HG02610 (cell line): ENCODE results near the gene NAIF1.
A peak's percentile ranks its signal among the peaks of the same experiment; 100 is the strongest.
"Not testable (repeated sequence)": the region's sequence is repeated elsewhere in the genome, so short reads cannot be mapped to it uniquely, and the experiment has no call there.

ENCODE experiments used
- ATAC-seq: cut with Tn5 transposase; IDR thresholded peaks from one replicate; pipeline ENCODE4 v1.9.1; 2021; ENCODE audit warnings: mild to moderate bottlenecking, moderate library complexity; ENCODE audit not compliant: unreplicated experiment

Gene NAIF1

DNA sequence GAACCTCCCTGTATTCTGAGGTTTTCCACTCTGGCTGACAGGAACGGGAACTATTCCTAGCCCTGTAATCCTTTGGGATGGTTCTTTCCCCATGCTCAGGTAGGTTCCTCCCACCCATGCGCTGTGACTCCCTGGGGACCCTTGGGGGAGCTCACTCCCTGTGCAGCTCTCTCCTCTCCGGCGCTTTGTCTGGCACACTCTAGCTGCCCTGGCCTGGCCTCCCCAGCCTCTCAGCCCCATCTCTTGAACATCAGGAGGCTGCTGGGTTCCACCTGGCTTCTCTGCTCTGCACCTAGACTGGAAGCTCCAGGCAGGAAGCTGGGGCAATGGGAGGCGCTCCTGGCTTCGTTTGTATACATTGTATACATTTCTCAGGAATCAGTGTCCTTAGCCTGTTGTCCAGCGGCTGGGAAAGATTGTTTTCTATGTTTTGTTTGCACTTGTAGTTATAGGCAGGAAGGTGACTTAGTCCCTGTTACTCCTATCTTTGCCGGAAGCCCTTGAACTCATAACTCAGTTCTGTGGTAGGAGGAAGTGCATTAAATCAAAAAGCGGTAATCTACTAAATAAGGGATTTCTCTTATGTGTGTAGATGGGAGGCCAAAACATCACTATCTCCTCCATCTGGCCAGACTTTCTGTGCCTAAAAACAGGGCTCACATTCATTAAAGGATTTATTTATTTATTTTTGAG is 21.3 kb upstream of the NAIF1 start:
- ATAC-seq, result no peak

DNA sequence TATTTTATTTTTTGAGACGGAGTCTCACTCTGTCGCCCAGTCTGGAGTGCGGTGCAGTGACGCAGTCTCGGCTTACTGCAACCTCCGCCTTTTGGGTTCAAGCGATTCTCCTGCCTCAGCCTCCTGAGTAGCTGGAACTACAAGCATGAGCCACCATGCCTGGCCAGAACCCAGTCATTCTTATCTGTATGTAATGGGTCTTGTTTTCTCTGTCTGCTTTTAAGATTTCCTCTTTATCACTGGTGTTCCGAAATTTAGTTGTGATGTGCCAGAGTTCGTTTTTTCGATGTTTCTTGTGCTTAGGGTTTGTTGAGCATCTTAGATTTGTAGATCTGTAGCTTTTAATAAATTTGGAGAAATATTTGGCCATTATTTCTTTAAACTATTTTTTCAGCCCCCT is 20.1 kb upstream of the NAIF1 start:
- ATAC-seq, result no peak

DNA sequence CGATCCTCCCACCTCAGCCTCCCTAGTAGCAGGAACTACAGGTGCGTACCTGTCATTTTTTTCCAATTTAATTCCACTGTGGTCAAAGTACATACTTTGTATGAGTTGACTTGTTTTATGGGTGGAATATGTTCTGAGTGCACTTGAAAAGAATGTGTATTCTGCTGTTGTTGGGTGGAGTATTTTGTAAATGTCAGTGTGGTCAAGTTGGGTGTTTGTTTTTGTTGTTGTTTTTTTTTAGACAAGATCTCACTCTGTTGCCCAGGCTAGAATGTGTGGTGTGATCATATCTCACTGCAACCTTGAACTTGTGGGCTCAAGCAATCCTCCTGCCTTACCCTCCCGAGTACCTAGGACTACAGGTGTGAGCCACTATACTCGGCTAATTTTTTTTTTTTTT is 18.8 kb upstream of the NAIF1 start:
- no peak for ATAC-seq

DNA sequence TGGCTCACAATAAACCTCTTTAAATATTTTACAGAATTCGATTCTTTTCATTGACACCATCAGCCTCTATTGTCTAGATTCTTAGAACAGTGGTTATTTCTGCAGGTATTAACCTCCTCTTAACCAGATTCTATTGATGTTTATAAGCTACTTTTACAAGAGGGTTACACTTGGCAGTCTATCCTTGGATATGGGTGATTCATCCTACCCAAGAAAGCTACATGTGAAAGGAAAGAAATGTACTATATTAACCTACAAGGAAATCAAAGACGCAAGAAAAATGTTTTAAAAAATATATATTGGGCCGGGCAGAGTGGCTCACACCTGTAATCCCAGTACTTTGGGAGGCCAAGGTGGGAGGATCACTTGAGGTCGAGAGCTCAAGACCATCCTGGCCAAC is 17.6 kb upstream of the NAIF1 start:
- no peak for ATAC-seq

DNA sequence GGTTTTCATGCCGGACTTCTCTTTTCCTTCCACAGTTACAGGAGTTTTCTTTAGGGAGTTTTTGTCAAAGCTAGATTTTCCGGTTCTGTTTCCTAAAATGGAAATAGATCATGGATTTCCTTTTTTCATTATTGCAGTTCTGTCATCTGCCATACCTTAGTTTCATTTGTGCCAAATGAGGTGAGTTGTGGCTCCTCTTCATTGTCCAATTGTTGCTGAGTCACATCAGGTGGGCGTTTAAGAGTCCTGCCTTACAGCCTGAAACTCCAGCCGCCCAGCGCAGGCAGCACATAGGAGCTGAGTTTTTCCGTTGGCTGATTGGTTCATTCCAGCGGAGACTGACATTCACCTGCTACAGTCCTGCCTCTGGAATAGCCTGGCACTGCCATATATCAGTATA is 15.0 kb upstream of the NAIF1 start:
- no peak for ATAC-seq

DNA sequence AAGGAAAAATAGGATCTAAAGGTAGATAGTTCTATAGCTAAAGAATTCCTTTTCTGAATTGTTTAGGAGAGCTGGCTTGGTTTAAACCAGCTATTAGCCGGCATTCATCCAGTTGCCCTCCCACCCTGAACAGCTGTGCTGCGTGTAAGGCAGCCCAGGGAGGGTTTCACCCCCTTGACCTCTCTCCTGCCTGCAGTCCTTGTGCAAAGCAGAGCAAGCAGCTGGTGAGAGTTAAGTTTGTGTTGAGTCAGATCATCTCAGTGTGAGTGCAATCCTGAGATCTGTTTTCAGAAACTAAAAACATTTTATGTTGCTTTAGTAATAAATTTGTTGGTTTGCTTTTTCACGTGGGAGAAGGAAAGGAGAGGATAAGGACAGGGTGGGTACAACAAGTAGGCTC is 13.9 kb upstream of the NAIF1 start:
- ATAC-seq, result no peak

DNA sequence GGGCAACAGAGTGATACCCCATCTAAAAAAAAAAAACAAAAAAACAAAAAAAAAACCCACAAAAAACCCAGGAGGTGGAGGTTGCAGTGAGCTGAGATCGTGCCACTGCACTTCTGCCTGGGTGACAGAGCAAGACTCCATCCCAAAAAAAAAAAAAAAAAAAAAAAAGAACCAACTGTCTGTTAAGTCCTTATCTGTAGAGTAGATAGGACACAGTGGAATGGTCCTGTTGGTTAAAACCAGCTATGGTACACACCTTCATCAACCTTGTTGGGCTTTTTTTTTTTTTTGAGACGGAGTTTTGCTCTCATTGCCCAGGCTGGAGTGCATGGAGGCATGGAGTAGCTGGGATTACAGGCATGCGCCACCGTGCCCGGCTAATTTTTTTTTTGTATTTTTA is 13.1 kb upstream of the NAIF1 start:
- ATAC-seq, result no peak

DNA sequence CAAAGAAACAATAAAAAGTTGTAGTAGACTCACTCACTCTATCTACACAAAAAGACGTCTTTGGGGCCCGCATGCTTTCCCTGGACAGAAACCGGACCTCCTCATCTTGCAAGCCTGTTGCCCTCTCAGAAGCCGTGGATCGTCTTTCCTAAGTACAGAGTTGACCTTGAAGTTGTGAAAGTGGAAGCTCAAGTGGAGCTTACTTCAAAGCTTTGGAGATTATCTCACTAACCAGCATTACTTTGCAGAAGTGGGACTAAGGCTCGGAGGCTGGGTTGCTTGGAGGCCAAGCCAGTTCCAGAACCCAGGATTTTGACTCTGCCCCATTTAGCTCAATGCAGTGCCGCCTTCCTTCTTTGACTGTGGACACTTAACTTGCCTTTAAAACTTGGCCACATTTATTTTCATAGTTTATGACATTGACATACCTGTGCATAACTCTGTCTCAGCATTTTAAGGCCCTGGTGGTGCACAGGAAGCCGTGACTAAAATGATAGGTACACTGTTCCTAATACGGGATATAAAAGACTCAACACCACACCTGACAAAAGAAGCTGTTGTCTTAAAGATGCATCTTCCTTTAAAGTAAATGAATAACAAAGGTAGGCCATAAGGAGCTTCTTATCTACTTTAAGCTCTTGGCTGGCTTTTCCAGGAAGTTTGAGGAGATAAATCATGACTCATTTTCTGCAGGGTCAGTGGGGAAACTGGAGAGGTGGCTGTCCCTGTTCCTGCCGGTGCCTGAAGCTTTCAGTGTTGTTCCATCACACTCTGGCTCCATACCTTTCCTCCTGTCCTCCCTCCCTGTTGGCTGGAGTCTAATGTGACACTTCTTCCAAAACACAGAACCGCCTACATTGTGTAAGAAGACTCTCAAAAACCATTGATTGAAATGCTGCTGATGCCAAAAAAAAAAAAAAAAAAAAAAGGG is 11.6 kb upstream of the NAIF1 start:
- no peak for ATAC-seq

DNA sequence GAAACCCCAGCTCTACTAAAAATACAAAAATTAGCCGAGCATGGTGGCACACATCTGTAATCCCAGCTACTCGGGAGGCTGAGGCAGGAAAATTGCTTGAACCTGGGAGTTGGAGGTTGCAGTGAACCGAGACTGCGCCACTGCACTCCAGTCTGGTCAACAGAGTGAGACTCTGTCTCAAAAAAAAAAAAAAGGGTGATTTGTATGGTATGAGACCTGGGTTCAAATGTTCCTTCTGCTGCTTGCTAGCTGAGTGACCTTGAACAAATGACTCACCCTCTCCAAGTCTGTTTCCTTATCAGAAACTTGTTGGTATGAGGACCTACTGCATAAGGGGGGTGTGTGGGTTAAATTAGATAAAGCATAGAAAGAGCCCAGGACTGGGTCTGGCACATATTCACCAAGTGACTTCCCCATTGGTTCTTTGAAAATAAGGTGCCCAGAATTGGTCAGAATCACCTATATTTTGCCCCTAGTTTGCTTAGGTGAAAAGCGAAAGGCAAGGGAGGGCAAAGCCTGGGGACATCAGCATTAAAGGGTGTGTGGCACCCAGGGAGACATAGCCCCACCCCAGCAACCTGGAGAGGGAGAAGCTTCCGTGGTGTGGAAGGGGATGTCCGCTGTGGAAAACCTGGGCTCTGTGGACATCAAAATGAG is 10.9 kb upstream of the NAIF1 start:
- no peak for ATAC-seq

DNA sequence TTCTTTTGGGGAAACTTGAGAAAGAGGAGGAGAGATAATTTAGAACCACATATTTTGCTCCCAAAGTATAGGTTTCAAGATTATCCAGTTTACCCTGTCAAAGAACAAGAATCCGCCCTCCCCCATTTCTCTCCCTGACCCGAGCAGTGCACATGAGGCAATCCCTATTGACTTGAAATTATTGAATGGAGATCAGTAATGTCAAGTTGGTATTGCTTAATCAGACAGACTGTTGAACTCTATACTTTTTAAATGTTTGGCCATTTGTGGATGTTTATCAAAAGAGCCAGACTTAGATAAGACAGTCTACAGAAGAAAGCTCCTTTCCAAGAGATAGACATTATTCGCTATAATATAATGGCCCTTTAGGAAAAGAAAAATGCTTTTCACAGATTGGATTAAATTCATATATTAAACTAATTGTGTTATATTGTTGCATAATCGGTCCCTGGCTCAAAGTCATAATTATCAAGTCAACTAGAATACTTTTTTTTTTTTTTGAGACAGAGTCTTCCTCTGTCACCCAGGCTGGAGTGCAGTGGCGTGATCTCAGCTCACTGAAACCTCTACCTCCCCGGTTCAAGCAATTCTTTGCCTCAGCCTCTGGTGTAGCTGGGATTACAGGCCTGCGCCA is 6.2 kb upstream of the NAIF1 start:
- ATAC-seq, result no peak

DNA sequence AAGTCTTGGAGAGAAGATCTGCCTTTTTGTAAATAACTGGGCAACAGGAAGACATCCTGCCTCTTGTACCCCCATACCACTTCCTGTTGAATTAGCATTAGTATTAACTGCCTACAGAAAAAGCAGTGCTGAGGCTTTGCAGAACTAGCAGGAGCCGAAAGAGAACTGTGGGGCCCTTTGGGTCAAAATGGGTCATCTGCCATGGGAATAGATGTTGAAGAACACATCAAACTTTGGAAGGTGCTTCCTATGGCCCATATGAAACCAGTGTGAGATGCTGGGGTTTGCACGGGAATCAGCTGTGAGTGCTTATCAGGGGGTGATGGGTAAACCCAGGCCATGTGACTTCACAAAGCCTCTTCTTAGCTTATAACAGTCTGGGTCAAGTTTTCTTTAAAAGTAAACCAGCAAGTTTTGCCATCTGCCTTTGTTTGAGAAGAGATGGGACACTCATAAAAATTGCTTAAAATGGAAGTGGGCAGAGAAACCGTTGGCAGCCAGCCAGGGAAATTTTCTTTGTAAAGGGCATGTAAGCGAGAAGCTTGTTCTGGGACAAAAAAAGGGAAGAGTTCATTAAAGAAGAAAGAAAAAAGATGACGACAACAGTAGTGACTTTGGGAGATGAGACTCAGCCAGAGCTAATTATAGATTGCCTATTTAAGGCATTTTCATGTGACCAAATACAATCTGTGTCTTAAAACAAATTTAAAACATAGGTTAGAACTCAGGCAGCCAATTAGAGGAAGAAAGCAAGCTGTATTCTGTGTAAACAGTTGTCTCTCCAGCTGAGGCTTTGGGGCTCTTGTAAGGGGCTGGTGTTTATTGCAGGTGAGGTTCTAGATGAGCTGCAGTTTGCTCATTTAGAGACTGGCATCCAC is 5.3 kb upstream of the NAIF1 start:
- no peak for ATAC-seq

DNA sequence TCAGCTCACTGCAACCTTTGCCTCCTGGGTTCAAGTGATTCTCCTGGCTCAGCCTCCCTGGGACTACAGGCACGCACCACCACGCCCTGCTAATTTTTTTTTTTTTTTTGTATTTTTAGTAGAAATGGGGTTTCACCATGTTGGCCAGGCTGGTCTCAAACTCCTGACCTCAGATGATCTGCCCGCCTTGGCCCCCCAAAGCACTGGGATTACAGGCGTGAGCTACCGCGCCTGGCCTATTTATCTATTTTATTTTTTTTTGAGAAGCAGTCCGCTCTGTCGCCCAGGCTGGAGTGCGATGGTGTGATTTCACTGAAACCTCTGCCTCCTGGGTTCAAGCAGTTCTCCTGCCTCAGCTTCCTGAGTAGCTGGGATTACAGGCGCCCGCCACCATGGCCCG is 4.4 kb upstream of the NAIF1 start:
- not testable (repeated sequence) for ATAC-seq

DNA sequence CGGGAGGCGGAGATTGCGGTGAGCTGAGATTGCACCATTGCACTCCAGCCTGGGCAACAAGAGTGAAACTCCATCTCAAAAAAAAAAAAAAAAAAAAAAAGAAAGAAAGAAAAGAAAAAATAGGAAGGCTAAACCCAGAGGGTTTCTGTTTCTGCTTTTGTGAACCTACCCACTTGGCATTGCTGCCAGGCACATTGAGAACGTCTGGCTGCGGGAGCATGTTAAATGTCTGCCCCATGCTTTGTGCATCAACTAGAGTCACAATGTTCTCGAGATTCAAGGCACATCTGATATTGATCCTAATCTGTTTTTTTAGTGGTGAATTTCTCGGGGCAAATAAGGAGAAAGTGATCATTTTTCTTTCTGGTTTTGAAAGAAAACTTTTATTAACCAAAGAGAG is 3.8 kb upstream of the NAIF1 start:
- ATAC-seq, result no peak

DNA sequence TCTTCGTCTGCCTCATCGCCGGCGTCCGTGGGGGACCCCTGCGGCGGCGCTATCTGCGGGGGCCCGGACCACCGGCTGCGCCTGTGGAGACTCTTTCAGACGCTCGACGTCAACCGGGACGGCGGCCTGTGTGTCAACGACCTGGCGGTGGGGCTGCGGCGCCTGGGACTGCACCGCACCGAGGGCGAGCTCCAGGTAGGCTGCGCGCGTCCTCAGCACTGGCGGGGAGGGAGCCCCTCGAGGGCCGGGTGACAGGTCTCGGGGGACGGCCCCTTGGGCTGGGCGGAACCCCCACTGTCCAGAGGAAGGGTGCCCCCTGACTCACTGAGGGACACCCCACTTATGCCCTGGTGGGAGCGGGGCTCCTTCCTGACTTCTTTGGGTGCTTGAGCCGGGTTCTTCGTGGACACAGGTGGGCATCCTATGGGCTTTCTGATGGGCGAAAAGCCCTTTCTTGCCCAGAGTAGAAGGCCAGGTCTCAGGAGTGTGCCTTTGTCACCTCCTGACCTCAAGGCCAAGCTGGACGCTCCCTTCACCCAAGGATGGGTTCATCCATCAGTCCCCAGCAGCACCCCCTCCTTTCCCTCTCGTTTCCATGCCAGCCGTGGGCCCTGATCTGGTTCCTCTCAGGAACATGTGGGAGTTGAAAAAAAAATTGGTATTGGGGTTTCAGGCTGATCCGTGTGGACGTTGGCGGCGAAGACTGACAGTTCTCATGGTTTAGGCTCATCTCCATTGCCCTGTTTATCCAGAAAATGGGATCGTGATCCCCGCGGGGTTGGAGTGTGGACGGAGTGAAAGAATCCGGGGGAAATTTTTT is 1.5 kb upstream of the NAIF1 start:
- ATAC-seq, result peak; percentile 16

DNA sequence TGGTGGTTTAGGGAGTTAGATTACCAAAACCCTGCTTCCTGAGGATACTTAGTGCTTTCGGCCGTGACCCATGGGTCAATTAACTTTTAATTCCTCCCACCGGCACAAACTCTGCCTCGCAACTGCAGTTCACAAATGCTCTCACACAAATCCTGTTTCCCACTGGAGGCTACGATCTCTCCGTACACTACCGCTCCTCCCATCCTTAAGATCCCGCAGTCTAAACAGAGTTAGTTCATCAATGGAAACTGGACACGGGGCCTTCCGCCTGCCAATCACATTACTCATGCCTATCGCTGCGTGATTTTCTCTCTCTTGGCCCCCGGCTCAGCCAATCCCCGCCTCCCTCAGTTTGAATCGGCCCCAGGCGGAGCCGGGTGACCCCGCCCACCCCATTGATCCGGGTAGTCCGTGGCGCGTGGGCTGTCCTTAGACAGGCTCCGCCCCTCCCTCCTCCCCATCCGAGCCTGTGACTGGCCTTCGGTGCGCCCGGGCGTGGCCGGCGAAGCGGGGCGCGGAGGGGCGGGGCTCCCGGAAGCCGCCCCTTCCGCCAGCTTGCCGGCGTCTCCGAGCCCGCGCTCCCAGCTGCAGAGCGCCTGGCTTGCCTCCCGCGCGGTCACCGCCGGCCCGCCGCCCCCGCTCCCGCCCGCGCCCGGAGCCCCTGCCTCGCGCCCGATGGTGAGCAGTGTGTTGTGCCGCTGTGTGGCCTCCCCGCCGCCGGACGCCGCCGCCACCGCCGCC is 695 bp upstream of the NAIF1 start, which contains the start of gene SLC25A25:
Gene SLC25A25 (plus strand): TSS at position 588 of the 741 bp plus-strand sequence. CDS start 88 bp downstream, at position 676.
- ATAC-seq, result peak; percentile 69

DNA sequence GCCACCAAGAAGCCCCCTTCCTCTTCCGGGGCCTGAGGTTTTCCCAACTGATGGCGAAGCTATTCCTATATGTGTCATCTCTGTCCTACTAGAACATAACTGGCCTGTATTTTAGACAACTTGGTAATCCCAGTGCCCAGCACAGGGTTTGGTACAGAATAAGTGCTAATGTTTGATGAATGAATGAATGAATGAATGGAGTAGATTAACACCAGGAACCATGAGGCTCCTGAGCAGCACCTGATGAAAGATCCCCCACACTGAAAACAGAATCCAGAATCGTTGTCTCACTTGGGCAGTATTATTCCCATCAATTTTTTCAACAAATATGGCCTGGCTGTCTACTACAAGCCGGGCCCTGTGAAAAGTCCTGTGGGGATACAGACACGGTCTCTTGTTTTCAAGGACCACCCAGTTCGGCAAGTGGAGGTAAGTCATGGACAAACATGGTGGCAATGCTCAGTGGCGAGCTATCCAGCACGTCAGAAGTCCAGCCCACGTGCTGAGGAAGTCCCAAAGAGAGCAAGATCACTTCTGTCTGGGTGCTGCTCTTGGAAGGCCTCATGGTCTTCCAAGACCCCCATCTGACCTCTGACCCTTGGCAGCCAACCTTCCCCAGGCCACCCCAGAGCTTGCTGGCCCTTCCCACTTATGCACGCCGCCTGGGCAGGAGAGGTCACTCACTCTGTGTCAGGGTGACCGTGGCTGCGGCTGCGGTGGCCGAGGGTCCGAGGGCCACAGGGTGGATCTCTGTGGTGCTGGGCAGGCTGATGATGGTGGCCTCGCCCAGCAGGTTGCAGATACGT is 1.0 kb downstream of the NAIF1 start:
- ATAC-seq, result no peak

DNA sequence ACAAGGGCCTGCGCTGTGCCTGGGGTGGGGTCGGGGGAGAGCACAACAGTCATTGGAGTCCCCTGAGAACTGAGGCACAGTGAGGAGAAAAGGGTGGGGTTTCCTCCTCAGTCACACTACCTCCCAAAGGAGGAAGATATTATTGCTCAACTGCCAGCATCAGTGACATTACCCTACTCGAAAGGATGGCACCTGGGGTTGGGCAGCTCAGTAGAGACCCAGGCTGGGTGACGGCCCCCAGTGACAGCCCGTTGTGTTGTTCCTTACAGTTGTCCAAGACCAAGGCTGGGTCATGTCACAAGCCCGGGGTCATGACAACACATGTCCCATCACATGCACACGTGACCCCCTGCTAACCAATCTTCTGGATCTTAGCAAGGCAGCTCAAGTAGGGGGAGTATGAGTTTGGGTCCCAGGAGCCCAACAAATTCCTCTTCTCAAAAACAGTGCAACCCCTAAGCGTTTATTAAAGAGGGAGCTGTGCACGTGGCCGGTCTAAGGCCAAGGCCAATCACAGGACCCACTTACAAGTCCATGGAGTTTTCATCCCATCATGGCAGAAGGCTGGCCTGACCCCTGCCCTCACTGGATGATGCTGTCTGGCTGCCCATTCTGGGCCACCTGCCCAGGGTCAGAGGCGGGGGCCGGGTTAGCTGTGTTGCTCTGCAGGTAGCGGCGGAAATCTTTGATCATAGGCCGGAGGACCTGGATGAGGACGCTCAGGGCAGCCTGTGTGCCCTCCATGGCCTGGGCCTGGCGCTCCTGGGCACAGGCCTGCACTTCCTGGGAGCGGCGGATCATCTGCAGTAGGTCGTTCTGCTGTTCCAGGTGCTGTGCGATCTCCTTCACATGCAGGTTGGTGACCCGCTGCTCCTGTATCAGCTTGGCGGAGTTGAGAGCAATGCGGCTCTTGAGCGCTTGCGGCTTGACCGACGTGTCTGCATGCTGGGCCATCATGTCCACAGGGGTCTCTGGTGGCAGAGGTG is 4.0 kb downstream of the NAIF1 start:
- no peak for ATAC-seq
